GM18868 (cell line): ENCODE results near the gene OR52E5.

Experiments used
- ATAC-seq: cut with Tn5 transposase; IDR thresholded peaks from one replicate; pipeline ENCODE4 v1.9.1; 2021; ENCODE audit warnings: mild to moderate bottlenecking, moderate library complexity; ENCODE audit not compliant: unreplicated experiment

Gene OR52E5

GRCh38 chr11:5892908-5893307 lies at the start of gene OR52E5:
TSS of gene OR52E5 (plus strand) at chr11:5893208. CDS start at chr11:5900777, 7,569 bp downstream.
- ATAC-seq: no peak

- ATAC-seq: no peak
Observed at GRCh38 chr11:5846701-5847100, 46.3 kb upstream of the OR52E5 start.

GRCh38 chr11:5847711-5848110 lies 45.3 kb upstream of the OR52E5 start:
- no peak for ATAC-seq

- ATAC-seq: no peak
Observed at GRCh38 chr11:5851002-5851401, 42.0 kb upstream of the OR52E5 start.

- ATAC-seq: no peak
Observed at GRCh38 chr11:5857590-5857989, 35.4 kb upstream of the OR52E5 start, which contains the start of gene OR52E8. TSS of gene OR52E8 (minus strand) at chr11:5857690. CDS start at chr11:5857690, 0 bp downstream.

- no peak for ATAC-seq
Observed at GRCh38 chr11:5865826-5866225, 27.2 kb upstream of the OR52E5 start.

GRCh38 chr11:5878564-5878963 lies 14.4 kb upstream of the OR52E5 start:
- no peak for ATAC-seq

- ATAC-seq: no peak
Observed at GRCh38 chr11:5880329-5880728, 12.7 kb upstream of the OR52E5 start, which contains the start of gene OR52E4. TSS of gene OR52E4 (plus strand) at chr11:5880629. CDS start at chr11:5884293, 3,664 bp downstream.

- no peak for ATAC-seq
Observed at GRCh38 chr11:5881756-5882155, 11.3 kb upstream of the OR52E5 start.

GRCh38 chr11:5887172-5887571 lies 5.8 kb upstream of the OR52E5 start:
- no peak for ATAC-seq

- no peak for ATAC-seq
Observed at GRCh38 chr11:5887661-5888060, 5.3 kb upstream of the OR52E5 start.

- no peak for ATAC-seq
Observed at GRCh38 chr11:5891216-5891800, 1.7 kb upstream of the OR52E5 start.

GRCh38 chr11:5899534-5899933 lies 6.5 kb downstream of the OR52E5 start:
- ATAC-seq: no peak

GRCh38 chr11:5910540-5910939 lies 17.5 kb downstream of the OR52E5 start:
- no peak for ATAC-seq

- peak; percentile 97 for ATAC-seq
Observed at GRCh38 chr11:5922749-5923426, 29.9 kb downstream of the OR52E5 start.

GRCh38 chr11:5923427-5923776 lies 30.4 kb downstream of the OR52E5 start:
- peak; percentile 48 for ATAC-seq

- peak; percentile 21 for ATAC-seq
Observed at GRCh38 chr11:5923794-5924193, 30.8 kb downstream of the OR52E5 start.

- no peak for ATAC-seq
Observed at GRCh38 chr11:5928271-5928670, 35.3 kb downstream of the OR52E5 start.

GRCh38 chr11:5928811-5929210 lies 35.8 kb downstream of the OR52E5 start:
- no peak for ATAC-seq

- no peak for ATAC-seq
Observed at GRCh38 chr11:5929571-5930368, 36.8 kb downstream of the OR52E5 start.

- no peak for ATAC-seq
Observed at GRCh38 chr11:5930614-5931013, 37.6 kb downstream of the OR52E5 start.

GRCh38 chr11:5931061-5931460 lies 38.1 kb downstream of the OR52E5 start:
- no peak for ATAC-seq
